KG1 (cell line): ENCODE data around the gene IGF2BP2.
A peak's percentile ranks its signal among the peaks of the same experiment; 100 is the strongest.
"Not testable (repeated sequence)": the region's sequence is repeated elsewhere in the genome, so short reads cannot be mapped to it uniquely, and the experiment has no call there.

Experiments
- DNase-seq: peaks from one replicate; lab custom pipeline; 2025; lab: John Stamatoyannopoulos, UW

Gene IGF2BP2

GRCh38 chr3:185712337-185712736 is 112.5 kb downstream of the IGF2BP2 start:
- no peak for DNase-seq

GRCh38 chr3:185711255-185711870 is 113.5 kb downstream of the IGF2BP2 start:
- no peak for DNase-seq

GRCh38 chr3:185709251-185709955 is 115.4 kb downstream of the IGF2BP2 start:
- DNase-seq = no peak

GRCh38 chr3:185708392-185708791 is 116.5 kb downstream of the IGF2BP2 start:
- no peak for DNase-seq

- no peak for DNase-seq
Measured at GRCh38 chr3:185705498-185705897, 119.3 kb downstream of the IGF2BP2 start.

- DNase-seq = no peak
Measured at GRCh38 chr3:185702262-185703225, 122.3 kb downstream of the IGF2BP2 start.

GRCh38 chr3:185701611-185702261 is 123.1 kb downstream of the IGF2BP2 start:
- no peak for DNase-seq

- DNase-seq = no peak
Measured at GRCh38 chr3:185699927-185700326, 124.9 kb downstream of the IGF2BP2 start.

GRCh38 chr3:185697228-185697627 is 127.6 kb downstream of the IGF2BP2 start:
- DNase-seq = not testable (repeated sequence)

- no peak for DNase-seq
Measured at GRCh38 chr3:185696039-185696438, 128.8 kb downstream of the IGF2BP2 start.

GRCh38 chr3:185693985-185694653 is 130.7 kb downstream of the IGF2BP2 start:
- DNase-seq = no peak

GRCh38 chr3:185691622-185692021 is 133.2 kb downstream of the IGF2BP2 start:
- no peak for DNase-seq

GRCh38 chr3:185687271-185687878 is 137.5 kb downstream of the IGF2BP2 start:
- DNase-seq = no peak

- DNase-seq = no peak
Measured at GRCh38 chr3:185685231-185686035, 139.4 kb downstream of the IGF2BP2 start.

GRCh38 chr3:185680231-185680630 is 144.6 kb downstream of the IGF2BP2 start:
- DNase-seq = no peak

GRCh38 chr3:185678027-185678426 is 146.8 kb downstream of the IGF2BP2 start:
- DNase-seq = no peak

GRCh38 chr3:185677146-185677829 is 147.6 kb downstream of the IGF2BP2 start:
- peak; percentile 26 for DNase-seq

- DNase-seq = no peak
Measured at GRCh38 chr3:185667574-185667973, 157.3 kb downstream of the IGF2BP2 start.

- DNase-seq = no peak
Measured at GRCh38 chr3:185663929-185664328, 160.9 kb downstream of the IGF2BP2 start.

- no peak for DNase-seq
Measured at GRCh38 chr3:185661772-185662171, 163.1 kb downstream of the IGF2BP2 start.
